GF-D8 (cell line): ENCODE measurements around the gene PRRG2.

Source experiments
- DNase-seq: peaks from one replicate; lab custom pipeline; 2025; lab: John Stamatoyannopoulos, UW

PRRG2 gene

GRCh38 chr19:49581007-49581508 is at the start of gene PRRG2:
Gene PRRG2, plus strand, starts transcription at chr19:49581316. Its CDS starts 1,904 bp downstream, at chr19:49583220.
- DNase-seq, result no peak

- DNase-seq, result peak; percentile 23
Observed at GRCh38 chr19:49533551-49534488, 47.3 kb upstream of the PRRG2 start.

- DNase-seq, result peak; percentile 55
Observed at GRCh38 chr19:49534632-49535385, 46.3 kb upstream of the PRRG2 start.

GRCh38 chr19:49536921-49537462 is 44.1 kb upstream of the PRRG2 start:
- no peak for DNase-seq

GRCh38 chr19:49538643-49539042 is 42.5 kb upstream of the PRRG2 start:
- DNase-seq, result no peak

- DNase-seq, result no peak
Observed at GRCh38 chr19:49539192-49539952, 41.7 kb upstream of the PRRG2 start.

GRCh38 chr19:49541914-49542313 is 39.2 kb upstream of the PRRG2 start:
- no peak for DNase-seq

GRCh38 chr19:49542446-49542845 is 38.7 kb upstream of the PRRG2 start:
- DNase-seq, result no peak

GRCh38 chr19:49543032-49543431 is 38.1 kb upstream of the PRRG2 start:
- no peak for DNase-seq

- DNase-seq, result no peak
Observed at GRCh38 chr19:49544154-49544553, 37.0 kb upstream of the PRRG2 start.

- DNase-seq, result peak; percentile 26
Observed at GRCh38 chr19:49546825-49547565, 34.1 kb upstream of the PRRG2 start.

- no peak for DNase-seq
Observed at GRCh38 chr19:49549045-49549444, 32.1 kb upstream of the PRRG2 start.

- DNase-seq, result no peak
Observed at GRCh38 chr19:49551531-49551930, 29.6 kb upstream of the PRRG2 start.

- no peak for DNase-seq
Observed at GRCh38 chr19:49552749-49553148, 28.4 kb upstream of the PRRG2 start.

- DNase-seq, result no peak
Observed at GRCh38 chr19:49553451-49554271, 27.5 kb upstream of the PRRG2 start.

- no peak for DNase-seq
Observed at GRCh38 chr19:49554701-49555181, 26.4 kb upstream of the PRRG2 start.

GRCh38 chr19:49555600-49556411 is 25.3 kb upstream of the PRRG2 start:
- no peak for DNase-seq

GRCh38 chr19:49556412-49557398 is 24.4 kb upstream of the PRRG2 start:
- no peak for DNase-seq
